Prostate gland (tissue), 2 donors: ENCODE data around the gene SIGLEC6.

ENCODE experiments used
- POLR2AphosphoS5 ChIP-seq: sonication (generic); formaldehyde crosslinking; IDR thresholded peaks from one replicate; pipeline ENCODE4 v1.6.1; 2017; ENCODE audit warnings: antibody characterized with exemption
- TF ChIP-seq, protein P1 (sequence below), 4 experiments: fragments of 200-600 bp in 2 of 4; fragments of 450-650 bp in 2 of 4; sonication (generic) in 2 of 4; IDR thresholded peaks; 1 replicate in 3 of 4; 2 replicates in 1 of 4; pipeline ENCODE4 v1.5.1; 2016 to 2019; ENCODE audit warnings: antibody characterized with exemption in 4 of 4, mild to moderate bottlenecking in 2 of 4, moderate library complexity in 2 of 4

DNA sequence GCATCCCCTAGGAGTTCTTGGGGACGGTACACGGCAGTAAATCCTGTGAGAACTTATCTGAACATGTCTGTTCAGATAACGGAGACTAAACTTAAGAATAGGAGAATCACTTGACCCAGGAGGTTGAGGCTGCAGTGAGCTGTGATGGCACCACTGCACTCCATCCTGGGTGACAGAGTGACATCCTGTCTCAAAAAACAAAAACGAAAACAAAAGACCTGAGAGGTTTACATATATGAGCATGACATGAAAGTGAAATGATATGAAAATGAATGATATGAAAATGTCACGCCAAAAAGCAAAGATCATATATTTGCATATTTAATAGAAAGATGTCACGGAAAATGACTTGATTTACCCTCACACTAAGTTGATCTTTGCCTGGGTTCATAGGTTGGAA, 45.4 kb upstream of the SIGLEC6 start:
- TF ChIP-seq, protein P1, sequence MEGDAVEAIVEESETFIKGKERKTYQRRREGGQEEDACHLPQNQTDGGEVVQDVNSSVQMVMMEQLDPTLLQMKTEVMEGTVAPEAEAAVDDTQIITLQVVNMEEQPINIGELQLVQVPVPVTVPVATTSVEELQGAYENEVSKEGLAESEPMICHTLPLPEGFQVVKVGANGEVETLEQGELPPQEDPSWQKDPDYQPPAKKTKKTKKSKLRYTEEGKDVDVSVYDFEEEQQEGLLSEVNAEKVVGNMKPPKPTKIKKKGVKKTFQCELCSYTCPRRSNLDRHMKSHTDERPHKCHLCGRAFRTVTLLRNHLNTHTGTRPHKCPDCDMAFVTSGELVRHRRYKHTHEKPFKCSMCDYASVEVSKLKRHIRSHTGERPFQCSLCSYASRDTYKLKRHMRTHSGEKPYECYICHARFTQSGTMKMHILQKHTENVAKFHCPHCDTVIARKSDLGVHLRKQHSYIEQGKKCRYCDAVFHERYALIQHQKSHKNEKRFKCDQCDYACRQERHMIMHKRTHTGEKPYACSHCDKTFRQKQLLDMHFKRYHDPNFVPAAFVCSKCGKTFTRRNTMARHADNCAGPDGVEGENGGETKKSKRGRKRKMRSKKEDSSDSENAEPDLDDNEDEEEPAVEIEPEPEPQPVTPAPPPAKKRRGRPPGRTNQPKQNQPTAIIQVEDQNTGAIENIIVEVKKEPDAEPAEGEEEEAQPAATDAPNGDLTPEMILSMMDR (IDR thresholded peaks at IDR 0.05), result no peak
- no peak for TF ChIP-seq POLR2AphosphoS5
